NCI-H1048 (cell line): ENCODE data around the gene RNU6-1.

Experiments used
- DNase-seq: peaks from one replicate; lab custom pipeline; 2025; lab: John Stamatoyannopoulos, UW

RNU6-1 gene

DNA sequence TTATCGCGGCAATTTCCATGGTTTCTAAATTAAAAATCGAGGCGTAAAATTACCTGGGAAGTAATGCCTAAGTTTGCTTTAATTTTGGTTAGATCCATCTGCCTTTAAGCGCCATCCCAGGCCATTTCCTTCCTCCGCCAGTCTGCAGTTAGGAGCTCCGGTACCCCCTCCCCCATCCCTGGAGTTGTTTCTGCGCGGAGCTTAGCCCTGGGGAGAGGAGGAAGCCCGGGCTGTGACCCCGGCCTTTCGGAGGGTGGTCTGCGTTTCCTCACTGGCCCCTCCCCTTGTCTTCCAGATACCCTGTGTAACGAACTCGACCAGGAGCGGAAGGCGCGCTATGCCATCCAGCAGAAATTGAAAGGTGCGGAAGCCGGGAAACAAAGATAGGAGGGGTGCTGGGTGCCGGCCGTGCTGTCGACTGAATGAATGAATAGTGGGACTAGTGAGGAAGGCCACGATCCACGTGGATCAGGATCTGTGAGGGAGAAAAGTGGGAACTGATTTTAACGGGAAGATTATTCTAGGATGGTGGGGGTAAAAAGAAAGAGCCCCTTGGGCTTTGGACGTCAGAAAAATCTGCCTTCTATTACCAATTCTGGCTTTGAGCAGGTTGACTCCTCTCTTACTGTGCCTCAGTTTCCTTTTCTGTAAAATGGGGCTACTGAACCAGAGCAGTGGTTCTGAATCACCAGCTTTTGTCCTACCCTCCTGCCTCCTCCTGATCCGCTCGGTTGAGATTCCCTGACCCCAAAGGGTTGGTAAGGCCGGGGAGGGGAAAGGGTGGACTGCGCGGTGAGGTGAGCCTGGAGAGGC lies 6.7 kb downstream of the RNU6-1 start:
- no peak for DNase-seq

DNA sequence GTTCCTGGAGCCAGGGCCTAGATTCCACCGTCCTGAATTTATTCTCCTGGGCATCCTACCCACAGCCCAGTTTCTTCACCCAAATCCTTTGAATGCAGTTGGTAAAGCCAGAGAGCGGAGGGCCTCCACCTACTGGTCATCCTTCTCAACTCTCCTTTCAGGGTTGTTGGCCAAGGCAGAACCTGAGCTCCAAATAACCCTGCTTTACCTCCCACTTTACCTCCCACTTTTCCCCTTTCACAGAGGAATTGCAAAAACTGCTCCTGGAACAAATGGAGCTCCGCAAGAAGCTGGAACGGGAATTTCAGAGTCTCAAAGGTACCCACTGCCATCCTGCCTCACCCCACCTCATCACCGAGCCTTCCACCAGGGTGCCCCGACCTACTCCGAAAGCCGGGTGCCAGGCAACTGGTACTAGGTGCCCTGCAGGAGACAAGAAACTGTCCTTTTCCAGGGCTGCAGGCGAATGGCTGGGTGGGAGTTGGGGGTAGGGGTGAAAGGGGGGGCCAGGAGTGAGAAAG lies 7.8 kb downstream of the RNU6-1 start:
- no peak for DNase-seq

DNA sequence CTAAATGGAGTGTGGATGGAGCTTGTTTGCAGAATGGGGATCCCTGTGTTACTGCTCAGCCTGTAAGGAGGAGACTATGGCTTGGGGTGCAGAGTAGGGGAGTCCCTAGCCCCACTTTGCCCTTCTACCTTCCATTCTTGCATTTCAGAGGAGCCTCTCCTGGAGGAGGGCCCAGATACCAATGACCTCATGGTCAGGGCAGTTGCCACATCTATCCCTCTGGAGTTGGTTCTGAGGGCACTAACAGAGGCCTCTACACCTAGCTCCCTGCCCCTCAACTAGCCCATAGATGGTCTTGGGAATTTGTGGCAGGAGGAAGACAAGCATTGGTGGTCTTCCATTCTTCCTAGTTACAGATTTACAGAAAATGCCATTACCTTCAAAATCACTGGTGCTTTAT lies 8.5 kb downstream of the RNU6-1 start:
- DNase-seq, result no peak

DNA sequence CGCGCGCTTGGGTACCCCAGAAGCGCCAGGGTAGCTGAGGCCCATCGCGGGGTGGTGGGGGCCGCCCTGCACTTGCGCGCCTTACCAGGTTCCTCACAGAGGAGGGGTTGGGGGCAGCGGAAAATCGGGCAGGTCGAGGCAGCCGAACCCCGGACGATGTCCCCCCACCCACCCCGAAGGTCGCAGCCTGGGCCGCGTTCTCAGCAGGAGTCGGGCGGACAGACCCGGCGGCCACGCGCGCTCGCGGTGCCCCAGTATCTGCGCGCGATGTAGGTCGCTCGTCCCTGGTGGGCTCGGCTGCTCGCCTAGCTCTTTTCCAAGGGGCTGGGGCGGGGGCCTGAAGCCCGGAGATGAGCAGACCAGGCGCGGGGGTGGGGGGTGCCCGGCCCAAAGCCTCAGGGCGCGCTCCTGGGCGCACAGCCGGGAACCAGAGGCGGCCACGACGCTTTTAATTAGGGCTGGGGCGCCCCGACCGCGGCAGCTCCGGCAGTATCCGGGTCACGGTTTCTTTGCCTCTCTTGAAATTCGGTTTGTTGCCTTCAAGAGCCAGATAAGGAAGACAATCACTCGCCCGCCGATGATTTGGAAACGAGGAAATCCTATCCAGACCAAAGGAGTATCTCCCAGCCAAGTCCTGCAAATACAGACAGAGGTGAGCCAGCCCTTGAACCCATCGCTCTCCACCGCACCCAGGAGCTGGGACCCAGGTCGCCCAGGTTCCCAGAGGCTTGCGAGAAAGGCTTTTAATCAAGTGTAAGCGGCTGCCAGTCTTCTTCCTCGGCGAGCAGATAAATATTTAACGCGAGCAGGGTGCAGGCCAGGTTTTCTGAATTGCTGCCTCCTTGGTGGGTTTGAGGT lies 10.0 kb downstream of the RNU6-1 start:
- no peak for DNase-seq

DNA sequence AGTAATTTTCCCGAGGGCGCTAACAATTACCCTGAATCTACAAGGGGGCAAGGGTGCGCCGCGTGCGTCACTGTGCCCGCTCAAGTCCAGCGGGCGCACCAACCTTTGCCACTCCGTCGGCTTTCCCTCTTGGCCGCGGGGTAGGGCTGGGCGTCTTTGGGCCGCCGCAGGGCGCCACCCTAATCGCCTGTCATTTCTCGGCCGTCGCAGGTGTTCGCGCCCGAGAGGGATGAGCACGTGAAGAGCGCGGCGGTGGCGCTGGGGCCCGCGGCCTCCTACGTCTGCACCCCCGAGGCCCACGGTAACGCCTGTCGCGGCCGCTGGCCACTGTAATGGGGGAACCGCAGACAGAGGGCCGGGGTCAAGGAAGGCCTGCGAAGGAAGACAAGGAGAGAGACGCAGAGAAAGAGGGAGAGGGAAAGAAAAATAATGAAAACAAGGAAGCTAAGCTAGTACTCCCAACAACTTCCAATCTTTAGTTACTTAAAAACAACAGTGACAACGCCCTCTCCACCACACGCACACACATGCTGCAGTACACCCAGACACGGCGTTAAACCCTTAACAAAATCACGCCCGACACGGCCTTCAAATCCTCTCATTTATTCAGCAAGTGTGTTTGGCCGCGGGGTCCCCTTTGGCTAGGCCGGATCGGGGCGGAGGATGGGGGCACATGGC lies 10.7 kb downstream of the RNU6-1 start:
- DNase-seq, result no peak

DNA sequence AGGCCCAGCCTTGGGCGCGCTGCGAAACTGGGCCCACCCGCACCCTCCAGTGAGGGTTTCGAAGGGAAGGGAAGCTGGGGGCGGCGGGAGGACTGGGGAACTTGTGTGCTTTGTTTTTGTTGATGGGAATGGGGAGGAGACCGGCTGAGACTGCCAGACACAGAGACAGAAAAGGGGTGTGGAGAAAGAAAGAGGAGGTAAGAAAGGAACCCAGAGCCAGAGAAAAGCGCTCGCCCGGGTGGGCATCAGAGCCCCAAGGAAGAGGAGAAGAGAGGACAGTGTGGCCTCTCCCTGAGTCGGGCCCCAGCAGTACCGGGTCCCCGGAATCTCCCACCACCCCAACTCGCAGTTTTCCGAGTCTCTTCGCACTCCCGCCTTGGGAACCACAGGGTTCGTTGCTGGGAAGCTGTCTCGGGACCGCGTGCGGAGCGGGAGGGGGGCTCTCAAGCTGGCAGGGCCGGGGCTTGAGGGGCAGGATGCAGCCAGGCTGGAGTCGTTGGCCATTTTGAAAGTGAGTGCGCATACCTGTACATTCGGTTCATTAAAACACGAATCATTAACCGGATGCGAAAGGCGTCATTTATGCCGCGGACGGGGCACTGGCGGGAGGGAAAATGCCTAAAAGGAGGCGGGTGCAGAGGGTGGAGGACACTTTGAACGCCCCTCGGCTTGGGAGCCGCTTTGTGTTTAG lies 11.4 kb downstream of the RNU6-1 start:
- no peak for DNase-seq

DNA sequence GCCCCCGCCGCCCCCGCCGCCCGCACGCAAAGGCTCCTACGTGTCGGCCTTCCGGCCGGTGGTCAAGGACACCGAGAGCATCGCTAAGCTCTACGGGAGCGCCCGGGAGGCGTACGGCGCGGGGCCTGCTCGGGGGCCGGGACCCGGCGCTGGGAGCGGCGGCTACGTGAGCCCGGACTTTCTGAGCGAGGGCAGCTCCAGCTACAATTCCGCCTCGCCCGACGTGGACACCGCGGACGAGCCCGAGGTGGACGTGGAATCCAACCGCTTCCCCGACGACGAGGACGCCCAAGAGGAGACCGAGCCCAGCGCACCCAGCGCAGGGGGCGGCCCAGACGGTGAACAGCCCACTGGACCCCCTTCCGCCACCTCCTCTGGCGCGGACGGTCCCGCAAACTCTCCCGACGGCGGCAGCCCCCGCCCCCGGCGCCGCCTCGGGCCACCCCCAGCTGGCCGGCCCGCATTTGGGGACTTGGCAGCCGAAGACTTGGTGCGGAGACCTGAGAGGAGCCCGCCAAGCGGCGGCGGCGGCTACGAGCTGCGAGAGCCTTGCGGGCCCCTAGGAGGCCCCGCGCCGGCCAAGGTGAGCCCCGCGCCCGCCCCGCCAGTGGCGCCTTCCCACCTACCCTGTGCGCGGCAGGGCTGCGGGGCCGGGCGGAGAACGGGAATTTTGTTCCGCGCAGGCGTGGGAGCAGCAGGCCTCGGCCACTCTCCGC lies 12.1 kb downstream of the RNU6-1 start:
- DNase-seq, result no peak

DNA sequence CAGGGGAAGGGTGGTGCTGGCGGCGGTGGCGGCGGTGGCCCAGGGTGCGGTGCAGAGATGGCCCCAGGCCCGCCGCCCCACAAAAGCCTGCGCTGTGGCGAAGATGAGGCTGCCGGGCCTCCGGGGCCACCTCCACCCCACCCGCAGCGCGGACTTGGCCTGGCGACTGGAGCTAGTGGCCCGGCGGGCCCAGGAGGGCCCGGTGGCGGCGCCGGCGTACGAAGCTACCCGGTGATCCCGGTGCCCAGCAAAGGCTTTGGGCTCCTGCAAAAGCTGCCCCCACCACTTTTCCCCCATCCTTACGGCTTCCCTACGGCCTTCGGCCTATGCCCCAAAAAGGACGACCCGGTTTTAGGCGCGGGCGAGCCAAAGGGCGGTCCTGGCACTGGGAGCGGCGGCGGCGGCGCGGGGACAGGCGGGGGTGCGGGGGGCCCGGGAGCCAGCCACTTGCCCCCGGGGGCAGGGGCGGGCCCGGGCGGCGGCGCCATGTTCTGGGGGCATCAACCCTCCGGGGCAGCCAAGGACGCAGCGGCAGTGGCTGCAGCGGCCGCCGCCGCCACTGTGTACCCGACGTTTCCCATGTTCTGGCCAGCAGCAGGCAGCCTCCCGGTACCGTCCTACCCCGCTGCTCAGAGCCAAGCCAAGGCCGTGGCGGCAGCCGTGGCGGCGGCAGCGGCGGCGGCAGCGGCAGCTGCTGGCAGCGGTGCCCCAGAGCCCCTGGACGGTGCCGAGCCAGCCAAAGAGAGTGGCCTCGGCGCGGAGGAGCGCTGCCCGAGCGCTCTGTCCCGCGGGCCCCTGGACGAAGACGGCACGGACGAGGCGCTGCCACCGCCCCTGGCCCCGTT lies 12.9 kb downstream of the RNU6-1 start:
- no peak for DNase-seq

DNA sequence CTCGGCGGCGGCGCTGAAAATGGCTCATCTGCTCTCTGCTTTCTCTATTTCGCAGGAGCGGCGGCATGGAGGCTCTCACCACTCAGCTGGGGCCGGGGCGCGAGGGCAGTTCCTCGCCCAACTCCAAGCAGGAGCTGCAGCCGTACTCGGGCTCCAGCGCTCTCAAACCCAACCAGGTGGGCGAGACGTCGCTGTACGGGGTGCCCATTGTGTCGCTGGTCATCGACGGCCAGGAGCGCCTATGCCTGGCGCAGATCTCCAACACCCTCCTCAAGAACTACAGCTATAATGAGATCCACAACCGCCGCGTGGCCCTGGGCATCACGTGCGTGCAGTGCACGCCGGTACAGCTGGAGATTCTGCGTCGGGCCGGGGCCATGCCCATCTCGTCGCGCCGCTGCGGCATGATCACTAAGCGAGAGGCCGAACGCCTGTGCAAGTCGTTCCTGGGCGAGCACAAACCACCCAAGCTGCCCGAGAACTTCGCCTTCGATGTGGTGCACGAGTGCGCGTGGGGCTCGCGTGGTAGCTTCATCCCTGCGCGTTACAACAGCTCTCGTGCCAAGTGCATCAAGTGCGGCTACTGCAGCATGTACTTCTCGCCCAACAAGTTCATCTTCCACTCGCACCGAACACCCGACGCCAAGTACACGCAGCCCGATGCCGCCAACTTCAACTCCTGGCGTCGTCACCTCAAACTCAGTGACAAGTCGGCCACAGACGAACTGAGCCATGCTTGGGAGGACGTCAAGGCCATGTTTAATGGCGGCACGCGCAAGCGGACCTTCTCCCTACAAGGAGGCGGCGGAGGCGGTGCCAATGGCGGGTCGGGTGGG lies 13.7 kb downstream of the RNU6-1 start:
- DNase-seq, result no peak

DNA sequence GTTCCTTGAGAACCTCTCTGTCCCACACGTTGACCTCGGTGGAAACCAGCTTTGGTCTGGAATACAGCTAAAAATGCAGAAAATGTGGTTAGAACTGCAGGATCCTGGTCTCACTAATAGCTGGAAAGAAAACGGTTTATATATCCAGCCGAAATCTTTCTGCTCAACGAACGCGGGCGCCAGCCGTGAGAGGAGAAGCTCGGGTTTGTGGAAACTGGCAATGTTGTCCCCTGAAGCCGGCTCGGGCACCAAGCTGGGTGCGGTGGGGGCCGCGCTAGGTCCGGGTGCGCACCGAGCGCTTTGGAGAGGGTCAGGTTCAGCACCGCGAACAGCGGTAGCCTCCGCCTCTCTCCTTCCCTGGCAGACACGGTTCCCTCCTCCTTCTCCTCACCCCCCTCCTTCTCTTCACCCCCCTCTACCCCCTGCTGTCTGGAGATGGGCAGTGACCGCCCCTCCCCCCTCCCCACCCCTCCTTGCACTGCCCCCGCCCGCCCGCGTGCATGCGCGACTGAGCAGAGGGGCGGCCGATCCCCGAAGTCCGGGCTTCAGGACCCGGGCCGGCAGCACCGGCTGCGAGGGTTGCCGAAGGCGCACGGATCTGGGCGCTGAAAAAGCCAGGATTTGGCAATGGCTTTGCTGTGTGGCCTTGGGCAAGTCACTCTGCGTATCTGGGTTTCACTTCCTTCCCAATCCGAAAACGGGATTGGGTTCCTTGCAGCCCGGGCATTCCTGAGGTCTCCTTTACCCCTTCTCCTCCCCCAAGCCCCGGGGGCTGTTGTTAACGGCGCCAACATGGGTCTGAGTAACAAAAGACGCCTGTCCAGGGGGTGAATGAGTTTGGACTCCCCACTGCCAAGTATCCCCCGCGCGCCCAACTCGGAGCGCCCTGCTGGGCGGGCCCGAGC lies 14.6 kb downstream of the RNU6-1 start, which contains the start of gene SKOR1:
SKOR1 (plus strand) TSS at position 534 of the 905 bp plus-strand sequence; CDS start at position 628, 94 bp downstream.
- no peak for DNase-seq

DNA sequence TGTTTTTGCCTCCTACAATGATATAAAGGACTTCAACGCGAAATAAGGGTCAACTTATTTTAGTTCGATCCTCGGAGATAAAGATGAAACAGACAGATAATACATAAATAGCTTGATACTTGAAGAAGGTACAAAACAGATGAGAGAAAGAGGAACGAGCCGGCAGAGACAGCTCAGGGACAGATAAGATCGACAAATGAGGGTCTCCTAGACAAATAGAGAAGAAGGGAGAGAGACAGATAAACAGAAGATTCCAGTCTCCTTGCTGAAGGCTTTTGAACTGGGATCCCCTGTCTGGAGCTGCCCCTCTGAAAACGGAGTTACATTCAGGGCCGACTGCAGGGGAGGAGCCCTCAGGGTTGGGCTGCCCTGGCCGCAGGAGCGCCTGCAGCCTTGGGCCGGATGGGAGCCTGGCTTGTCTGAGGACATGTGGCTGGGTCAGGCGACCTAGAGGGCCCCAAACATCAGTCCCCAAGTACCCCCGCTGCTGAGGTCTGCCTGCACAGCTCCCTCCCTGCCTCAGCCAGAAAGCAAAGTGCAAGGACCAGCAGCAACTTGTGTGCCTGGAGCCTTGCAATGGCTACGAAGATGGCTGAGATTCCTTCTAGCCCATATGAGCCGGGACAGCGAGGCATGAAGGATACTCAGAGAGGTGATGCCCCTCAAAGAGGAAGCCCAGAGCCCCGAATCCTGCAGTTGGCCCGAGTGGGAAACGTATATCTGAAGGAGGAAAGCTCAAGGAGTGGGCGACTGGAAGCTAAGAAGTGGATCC lies 15.5 kb downstream of the RNU6-1 start:
- no peak for DNase-seq

DNA sequence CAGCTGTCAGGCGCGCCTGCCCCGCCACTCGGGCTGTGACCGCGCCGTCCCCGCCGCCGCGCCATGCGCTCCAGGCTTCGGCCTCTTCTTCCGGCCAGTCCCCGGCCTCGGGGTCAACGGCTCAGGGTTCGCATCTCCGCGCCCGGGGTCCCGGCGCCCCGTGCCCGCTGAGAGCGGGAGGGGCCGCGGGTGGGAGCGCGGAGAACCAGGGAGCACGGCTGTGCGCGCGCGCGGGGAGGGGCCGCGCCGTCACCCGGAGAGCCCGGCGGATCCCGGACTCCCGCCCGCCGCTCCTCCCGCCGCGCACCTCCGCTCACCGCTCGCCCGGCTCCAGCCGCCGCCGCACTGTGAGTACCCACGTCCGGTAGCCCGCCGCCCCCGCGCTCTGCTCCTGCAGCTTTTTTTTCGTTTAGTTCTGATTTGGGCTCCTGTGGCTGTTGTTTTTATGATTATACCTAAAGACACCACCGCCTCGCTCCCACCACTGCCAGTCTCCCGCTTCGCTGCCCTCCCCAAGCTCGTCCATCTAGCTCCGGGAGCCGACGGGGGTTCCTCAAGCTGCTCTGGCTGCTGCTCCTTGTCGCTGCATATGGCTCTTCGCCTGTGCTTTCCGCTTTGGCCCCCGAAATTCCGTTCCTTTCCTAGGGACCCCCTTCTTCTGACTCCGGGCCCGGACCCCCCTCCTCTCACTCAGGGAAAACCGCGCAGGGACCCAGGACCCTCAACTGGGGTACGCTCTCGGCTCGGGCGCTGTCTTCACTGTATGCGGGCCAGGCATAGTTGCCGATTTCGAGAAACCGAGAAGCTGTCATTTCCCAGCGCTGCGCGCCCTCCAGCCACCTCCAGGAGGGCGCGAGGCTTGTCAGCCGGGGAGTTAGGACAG lies 16.3 kb downstream of the RNU6-1 start:
- DNase-seq, result no peak

DNA sequence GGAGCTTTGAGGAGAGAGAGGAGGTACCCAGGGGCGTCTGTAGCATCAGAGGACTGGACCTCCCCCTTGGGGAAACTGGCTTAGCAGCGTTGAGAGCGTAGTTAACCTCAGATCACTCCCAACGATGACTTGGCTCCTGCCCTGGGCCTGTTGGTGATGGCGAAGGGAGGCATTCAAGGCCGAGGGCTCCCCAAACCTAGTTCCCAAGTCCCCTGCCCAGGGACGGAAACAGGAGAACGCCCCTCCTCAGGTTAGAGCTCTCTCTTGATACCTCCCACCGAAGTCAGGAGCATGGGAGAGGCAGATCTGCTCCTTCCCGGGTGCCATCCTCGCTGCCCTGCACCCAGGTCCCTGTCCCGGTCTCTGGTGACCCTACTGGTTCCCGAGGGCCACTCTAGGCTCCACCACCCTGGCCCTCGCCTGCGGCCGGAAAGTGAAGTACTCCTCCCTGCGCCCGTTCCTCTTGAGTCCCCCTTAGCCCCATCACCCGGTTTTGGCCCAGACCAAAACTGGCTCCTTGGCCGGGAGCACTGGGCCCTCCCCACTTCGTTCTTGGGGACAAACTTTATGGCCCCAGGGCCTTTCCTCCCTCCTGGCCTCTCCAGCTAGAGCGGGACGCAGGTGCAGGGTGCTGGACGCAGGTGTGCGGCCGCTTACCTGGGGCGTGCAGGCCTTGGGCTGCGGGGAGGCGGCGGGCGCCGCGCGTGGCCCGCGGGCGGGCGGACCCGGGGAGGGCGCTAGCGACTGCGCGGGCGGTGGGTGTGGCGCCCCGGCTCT lies 17.1 kb downstream of the RNU6-1 start:
- no peak for DNase-seq

DNA sequence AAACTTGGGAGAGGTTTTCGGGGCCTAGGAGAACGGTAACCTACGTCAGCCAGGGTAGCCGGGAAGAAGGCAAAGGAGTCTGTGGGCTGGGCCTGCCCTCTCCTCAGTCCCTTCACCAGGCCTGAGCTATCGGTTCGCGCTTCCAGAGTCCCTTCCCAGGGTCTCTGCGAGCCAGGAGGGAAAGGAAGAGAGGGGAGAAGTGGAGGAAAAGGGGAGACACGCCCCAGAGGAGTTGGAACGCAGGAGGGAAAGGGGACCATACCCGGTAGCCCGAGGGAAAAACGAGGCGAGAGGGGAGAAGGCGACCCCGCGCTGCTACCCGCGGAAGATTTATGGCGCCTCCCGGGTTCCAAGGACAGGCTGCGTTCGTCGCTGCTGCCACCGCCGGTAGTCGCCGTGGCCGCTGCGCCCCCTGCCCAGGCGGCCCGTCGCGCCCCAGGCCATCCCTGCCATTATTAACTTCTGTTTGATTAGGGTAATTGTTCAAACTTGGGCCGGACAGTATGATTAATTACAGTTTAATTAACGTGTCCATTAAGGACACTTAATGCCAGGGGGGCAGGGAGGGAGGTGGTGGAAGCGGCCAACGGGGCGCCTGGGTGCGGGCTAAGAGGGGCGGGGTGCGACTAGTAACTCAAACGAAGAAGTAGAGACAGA lies 17.9 kb downstream of the RNU6-1 start:
- no peak for DNase-seq
